MM.1S (cell line): ENCODE measurements around the gene GNPDA1.

ENCODE experiments used
- CTCF ChIP-seq: fragments of 300-600 bp; sonication (generic); IDR thresholded peaks from 2 replicates; pipeline ENCODE4 v1.5.1; 2016; ENCODE audit warnings: antibody characterized with exemption, low read length, mixed read lengths
- EZH2 ChIP-seq: fragments of 300-600 bp; sonication (generic); optimal IDR thresholded peaks from 2 replicates; pipeline ENCODE3; 2017; ENCODE audit warnings: low read depth, mild to moderate bottlenecking, antibody characterized with exemption, low read length, mixed read lengths

DNA sequence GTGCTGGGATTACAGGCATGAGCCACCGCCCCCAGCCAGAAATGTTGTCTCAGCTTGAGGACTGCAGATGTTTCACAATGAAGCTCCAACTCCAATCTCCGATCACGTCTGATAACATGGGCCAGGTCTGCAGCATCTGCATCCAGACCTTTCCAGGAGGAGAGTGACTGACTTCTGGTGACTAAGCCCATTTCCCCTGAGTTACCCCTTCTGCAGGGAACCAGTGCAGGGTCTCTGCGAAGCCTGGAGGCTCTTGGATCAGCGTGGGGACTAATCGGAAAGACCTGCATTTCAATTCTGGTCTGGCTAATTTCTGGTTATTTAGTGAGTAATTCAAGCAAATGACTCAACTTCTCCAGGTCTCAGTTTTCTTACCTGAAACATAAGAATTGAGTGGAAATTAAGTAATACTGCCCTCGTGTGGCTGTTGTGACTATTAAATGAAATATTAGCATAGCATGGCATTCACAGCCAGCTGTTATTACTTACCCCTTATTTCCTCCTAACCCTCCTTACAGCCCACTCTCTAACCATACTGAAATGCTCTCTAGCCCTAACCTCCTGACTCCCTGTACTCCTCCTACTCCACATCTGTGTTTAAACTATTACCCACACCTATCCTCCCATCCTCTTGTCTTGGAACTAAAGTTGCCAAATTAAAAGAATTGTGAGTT, 2.2 kb upstream of the GNPDA1 start:
- TF ChIP-seq CTCF = peak; percentile 60
- no peak for TF ChIP-seq EZH2
